ENCODE measurements around the gene ANKRD63.

ANKRD63 gene

GRCh38 chr15:40257656-40258450, 25.0 kb downstream of the ANKRD63 start:
- DNase-seq = no peak

- DNase-seq = no peak
Observed at GRCh38 chr15:40256638-40257235, 26.1 kb downstream of the ANKRD63 start.

- no peak for DNase-seq
Observed at GRCh38 chr15:40255033-40255432, 27.8 kb downstream of the ANKRD63 start.

- DNase-seq = no peak
Observed at GRCh38 chr15:40254452-40254851, 28.4 kb downstream of the ANKRD63 start.

- DNase-seq = no peak
Observed at GRCh38 chr15:40253167-40253790, 29.6 kb downstream of the ANKRD63 start.

GRCh38 chr15:40252438-40253166, 30.3 kb downstream of the ANKRD63 start:
- DNase-seq = no peak

GRCh38 chr15:40252141-40252437, 30.8 kb downstream of the ANKRD63 start:
- DNase-seq = no peak

- no peak for DNase-seq
Observed at GRCh38 chr15:40251486-40252140, 31.3 kb downstream of the ANKRD63 start.

GRCh38 chr15:40250771-40251483, 31.9 kb downstream of the ANKRD63 start:
- DNase-seq = no peak

GRCh38 chr15:40250304-40250656, 32.6 kb downstream of the ANKRD63 start:
- no peak for DNase-seq

GRCh38 chr15:40249477-40250303, 33.2 kb downstream of the ANKRD63 start:
- no peak for DNase-seq

- DNase-seq = no peak
Observed at GRCh38 chr15:40248006-40248783, 34.7 kb downstream of the ANKRD63 start.

GRCh38 chr15:40247406-40247971, 35.4 kb downstream of the ANKRD63 start:
- no peak for DNase-seq

- DNase-seq = no peak
Observed at GRCh38 chr15:40246496-40247280, 36.2 kb downstream of the ANKRD63 start.

GRCh38 chr15:40245666-40246450, 37.0 kb downstream of the ANKRD63 start:
- DNase-seq = no peak

- DNase-seq = no peak
Observed at GRCh38 chr15:40244961-40245523, 37.8 kb downstream of the ANKRD63 start.

GRCh38 chr15:40243126-40243810, 39.6 kb downstream of the ANKRD63 start:
- DNase-seq = no peak

- no peak for DNase-seq
Observed at GRCh38 chr15:40242601-40243000, 40.3 kb downstream of the ANKRD63 start.
